Sciatic nerve (tissue), 2 donors: ENCODE results near the gene FAT1. TPM values are rescaled to one million over a fixed set of nuclear protein-coding genes. Genes with fewer than 3 reads are reported as not detected.
A peak's percentile ranks its signal among the peaks of the same experiment; 100 is the strongest.
"Not testable (repeated sequence)": the region's sequence is repeated elsewhere in the genome, so short reads cannot be mapped to it uniquely, and the experiment has no call there.

Source experiments
- ATAC-seq: fragments of 200-7000 bp; cut with Tn5 transposase; one replicate; pipeline ENCODE4 v1.9.1; 2020; ENCODE audit warnings: mild to moderate bottlenecking, moderate library complexity
- DNase-seq: peaks from one replicate; pipeline ENCODE4 v3.0.0-alpha.2; 2020; ENCODE audit warnings: low spot score
- intact Hi-C: fragments of 100-400 bp; cut with DNase I; formaldehyde crosslinking; loops from one replicate; pipeline ENCODE4 v1.14.2; 2022
- total RNA-seq: library from RNA; stranded (reverse); fragmentation: NEBNext Ultra II Directional; extraction: Animal tissue kit (Norgen Biotek cat#: 25700); gene quantifications from one replicate; pipeline ENCODE4 v1.2.1, GENCODE V29; 2021
- donor health status: DM: no; HTN: no; CAD: no.
- donor health status: DM: no; HTN: no; CAD: no.

FAT1 gene
- total RNA-seq, 1 donor from 2014 or later: 151 TPM

GRCh38 chr4:186684220-186684619 lies 39.4 kb downstream of the FAT1 start:
- intact Hi-C loops: no loop called here
- ATAC-seq: no peak
- DNase-seq: no peak

- ATAC-seq: no peak
- intact Hi-C loops: no loop called here
- no peak for DNase-seq
These were observed 43.0 kb downstream of the FAT1 start for GRCh38 chr4:186680641-186681040.

GRCh38 chr4:186676531-186677161 lies 47.0 kb downstream of the FAT1 start:
- intact Hi-C loops: no loop called here
- ATAC-seq (peak; percentile 88), DNase-seq (no peak)

GRCh38 chr4:186669735-186670134 lies 53.9 kb downstream of the FAT1 start:
- DNase-seq: no peak
- ATAC-seq: peak; percentile 45
- intact Hi-C loops: loop anchor here (5.0 kb wide), 1 partner anchor 58 kb away; no protein-coding TSS in a partner anchor

- intact Hi-C loops: no loop called here
- ATAC-seq (peak; percentile 81), DNase-seq (no peak)
These were observed 54.4 kb downstream of the FAT1 start for GRCh38 chr4:186669159-186669731.

GRCh38 chr4:186666750-186667149 lies 56.9 kb downstream of the FAT1 start:
- DNase-seq (no peak), ATAC-seq (no peak)
- intact Hi-C loops: no loop called here

GRCh38 chr4:186666252-186666651 lies 57.4 kb downstream of the FAT1 start:
- intact Hi-C loops: no loop called here
- ATAC-seq: no peak
- DNase-seq: no peak

GRCh38 chr4:186660403-186660802 lies 63.3 kb downstream of the FAT1 start:
- intact Hi-C loops: no loop called here
- ATAC-seq (no peak), DNase-seq (no peak)

- intact Hi-C loops: no loop called here
- ATAC-seq (no peak), DNase-seq (no peak)
These were observed 63.7 kb downstream of the FAT1 start for GRCh38 chr4:186659935-186660334.

GRCh38 chr4:186659456-186659855 lies 64.2 kb downstream of the FAT1 start:
- not testable (repeated sequence) for DNase-seq

GRCh38 chr4:186658657-186659056 lies 65.0 kb downstream of the FAT1 start:
- intact Hi-C loops: no loop called here
- ATAC-seq (no peak), DNase-seq (no peak)

More at GRCh38 chr4:186659456-186659855, 64.2 kb downstream of the FAT1 start:
- ATAC-seq, intact Hi-C loops: not testable (repeated sequence)

GRCh38 chr4:186657764-186658163 lies 65.9 kb downstream of the FAT1 start:
- no peak for DNase-seq
- intact Hi-C loops: no loop called here
- ATAC-seq: no peak

GRCh38 chr4:186653969-186654368 lies 69.7 kb downstream of the FAT1 start:
- intact Hi-C loops: no loop called here
- ATAC-seq (no peak), DNase-seq (no peak)

GRCh38 chr4:186651624-186652023 lies 72.0 kb downstream of the FAT1 start:
- DNase-seq (peak; percentile 72), ATAC-seq (peak; percentile 96)
- intact Hi-C loops: no loop called here

GRCh38 chr4:186651181-186651603 lies 72.5 kb downstream of the FAT1 start:
- intact Hi-C loops: no loop called here
- no peak for DNase-seq
- peak; percentile 25 for ATAC-seq

GRCh38 chr4:186650401-186651180 lies 73.1 kb downstream of the FAT1 start:
- intact Hi-C loops: no loop called here
- DNase-seq (no peak), ATAC-seq (no peak)

- DNase-seq (no peak), ATAC-seq (no peak)
- intact Hi-C loops: no loop called here
These were observed 75.8 kb downstream of the FAT1 start for GRCh38 chr4:186647821-186648220.

GRCh38 chr4:186644737-186645261 lies 78.9 kb downstream of the FAT1 start:
- ATAC-seq (no peak), DNase-seq (no peak)
- intact Hi-C loops: no loop called here

GRCh38 chr4:186644311-186644638 lies 79.4 kb downstream of the FAT1 start:
- no peak for ATAC-seq
- intact Hi-C loops: no loop called here
- no peak for DNase-seq
